ENCODE results near the gene PCCA. TPM values are rescaled to one million over a fixed set of nuclear protein-coding genes. Genes with fewer than 3 reads are reported as not detected.

Gene PCCA
- total RNA-seq, 1 experiment from 2014 or later, result 39.9 TPM

- DNase-seq, result no peak
- ChIA-PET POLR2A (no interaction called here), CTCF (no interaction called here)
- Mint-ChIP-seq H3K4me3 (ENCODE audit: unreplicated experiment) (no peak overlapping the region), H3K27me3 (ENCODE audit: insufficient read depth, unreplicated experiment) (no peaks in the 10 kb centered on the region), H3K27ac (ENCODE audit: unreplicated experiment) (no peak overlapping the region), H3K4me1 (ENCODE audit: low read depth, unreplicated experiment) (no peaks in the 10 kb centered on the region), H3K9me3 (ENCODE audit: unreplicated experiment) (no peaks in the 10 kb centered on the region), H3K36me3 (ENCODE audit: insufficient read depth, unreplicated experiment) (peaks cover 14% of the 10 kb centered on the region)
- TF ChIP-seq, protein P1, sequence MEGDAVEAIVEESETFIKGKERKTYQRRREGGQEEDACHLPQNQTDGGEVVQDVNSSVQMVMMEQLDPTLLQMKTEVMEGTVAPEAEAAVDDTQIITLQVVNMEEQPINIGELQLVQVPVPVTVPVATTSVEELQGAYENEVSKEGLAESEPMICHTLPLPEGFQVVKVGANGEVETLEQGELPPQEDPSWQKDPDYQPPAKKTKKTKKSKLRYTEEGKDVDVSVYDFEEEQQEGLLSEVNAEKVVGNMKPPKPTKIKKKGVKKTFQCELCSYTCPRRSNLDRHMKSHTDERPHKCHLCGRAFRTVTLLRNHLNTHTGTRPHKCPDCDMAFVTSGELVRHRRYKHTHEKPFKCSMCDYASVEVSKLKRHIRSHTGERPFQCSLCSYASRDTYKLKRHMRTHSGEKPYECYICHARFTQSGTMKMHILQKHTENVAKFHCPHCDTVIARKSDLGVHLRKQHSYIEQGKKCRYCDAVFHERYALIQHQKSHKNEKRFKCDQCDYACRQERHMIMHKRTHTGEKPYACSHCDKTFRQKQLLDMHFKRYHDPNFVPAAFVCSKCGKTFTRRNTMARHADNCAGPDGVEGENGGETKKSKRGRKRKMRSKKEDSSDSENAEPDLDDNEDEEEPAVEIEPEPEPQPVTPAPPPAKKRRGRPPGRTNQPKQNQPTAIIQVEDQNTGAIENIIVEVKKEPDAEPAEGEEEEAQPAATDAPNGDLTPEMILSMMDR (IDR thresholded peaks at IDR 0.05; ENCODE audit: insufficient read depth in 1 of 2, low read depth in 1 of 2, low read length in 1 of 2, severe bottlenecking in 1 of 2, unreplicated experiment in 1 of 2), result no peak
- H3K9me3 ChIP-seq, result no peaks in the 10 kb centered on the region
- no TSS peak for BruUV-seq (replicated peaks)
- intact Hi-C loops (cut with micrococcal nuclease; ENCODE audit: unreplicated experiment), result no loop called here
- H3K27me3 ChIP-seq (replicated peaks; ENCODE audit: control insufficient read depth, insufficient read depth, low read length), result no peaks in the 10 kb centered on the region
- H3K4me1 ChIP-seq, result no peaks in the 10 kb centered on the region
- no peaks in the 10 kb centered on the region for H3K36me3 ChIP-seq (ENCODE audit: control insufficient read depth, insufficient read depth, low read length)
- no peak overlapping the region for H3K4me3 ChIP-seq (ENCODE audit: low read depth, low read length)
Observed at GRCh38 chr13:100470866-100471505, 382.1 kb downstream of the PCCA start.

DNA sequence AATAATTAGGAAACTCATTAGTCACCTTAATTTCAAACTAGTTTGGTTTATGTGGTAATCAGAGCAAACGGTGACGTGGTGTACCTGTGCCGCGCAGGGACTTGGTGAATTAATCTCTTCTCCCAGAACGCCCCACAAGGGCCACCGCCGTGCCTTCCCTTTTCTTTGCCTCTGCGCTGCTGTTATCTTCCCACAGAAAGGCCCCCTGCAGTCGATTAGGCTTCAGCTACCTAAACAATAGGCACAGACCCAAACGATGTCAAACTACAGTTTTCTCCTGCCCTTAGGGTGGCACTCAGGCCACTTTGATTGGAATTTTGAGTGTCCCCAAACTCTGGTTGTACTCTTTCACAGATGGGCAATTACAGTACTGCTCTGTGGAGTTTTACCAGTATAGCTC lies 384.2 kb downstream of the PCCA start:
- Histone ChIP-seq H3K4me3 (ENCODE audit: low read depth, low read length) (no peak overlapping the region), H3K9me3 (no peaks in the 10 kb centered on the region), H3K4me1 (no peaks in the 10 kb centered on the region), H3K36me3 (ENCODE audit: control insufficient read depth, insufficient read depth, low read length) (no peaks in the 10 kb centered on the region), H3K27me3 (replicated peaks; ENCODE audit: control insufficient read depth, insufficient read depth, low read length) (no peaks in the 10 kb centered on the region)
- DNase-seq, result no peak
- H3K9me3 Mint-ChIP-seq (ENCODE audit: unreplicated experiment), result no peaks in the 10 kb centered on the region
- H3K27ac Mint-ChIP-seq (ENCODE audit: unreplicated experiment), result no peak overlapping the region
- BruUV-seq (replicated peaks), result no TSS peak
- ChIA-PET POLR2A (no interaction called here), CTCF (no interaction called here)
- intact Hi-C loops (cut with micrococcal nuclease; ENCODE audit: unreplicated experiment), result no loop called here
- H3K36me3 Mint-ChIP-seq (ENCODE audit: insufficient read depth, unreplicated experiment), result peaks cover 14% of the 10 kb centered on the region
- no peaks in the 10 kb centered on the region for H3K4me1 Mint-ChIP-seq (ENCODE audit: low read depth, unreplicated experiment)
- TF ChIP-seq, protein P1 (IDR thresholded peaks at IDR 0.05; ENCODE audit: insufficient read depth in 1 of 2, low read depth in 1 of 2, low read length in 1 of 2, severe bottlenecking in 1 of 2, unreplicated experiment in 1 of 2), result no peak
- H3K4me3 Mint-ChIP-seq (ENCODE audit: unreplicated experiment), result no peak overlapping the region
- no peaks in the 10 kb centered on the region for H3K27me3 Mint-ChIP-seq (ENCODE audit: insufficient read depth, unreplicated experiment)

GRCh38 chr13:100473501-100474044 lies 384.7 kb downstream of the PCCA start:
- no peaks in the 10 kb centered on the region for H3K9me3 ChIP-seq
- H3K27me3 ChIP-seq (replicated peaks; ENCODE audit: control insufficient read depth, insufficient read depth, low read length), result no peaks in the 10 kb centered on the region
- no peaks in the 10 kb centered on the region for H3K27me3 Mint-ChIP-seq (ENCODE audit: insufficient read depth, unreplicated experiment)
- POLR2A ChIA-PET, result no interaction called here
- CTCF ChIA-PET, result no interaction called here
- H3K36me3 ChIP-seq (ENCODE audit: control insufficient read depth, insufficient read depth, low read length), result no peaks in the 10 kb centered on the region
- no peaks in the 10 kb centered on the region for H3K4me1 ChIP-seq
- no TSS peak for BruUV-seq (replicated peaks)
- peaks cover 11% of the 10 kb centered on the region for H3K36me3 Mint-ChIP-seq (ENCODE audit: insufficient read depth, unreplicated experiment)
- no peaks in the 10 kb centered on the region for H3K9me3 Mint-ChIP-seq (ENCODE audit: unreplicated experiment)
- intact Hi-C loops (cut with micrococcal nuclease; ENCODE audit: unreplicated experiment), result no loop called here
- no peak overlapping the region for H3K4me3 ChIP-seq (ENCODE audit: low read depth, low read length)
- no peak for DNase-seq
- no peak overlapping the region for H3K4me3 Mint-ChIP-seq (ENCODE audit: unreplicated experiment)
- H3K4me1 Mint-ChIP-seq (ENCODE audit: low read depth, unreplicated experiment), result no peaks in the 10 kb centered on the region
- TF ChIP-seq, protein P1 (IDR thresholded peaks at IDR 0.05; ENCODE audit: insufficient read depth in 1 of 2, low read depth in 1 of 2, low read length in 1 of 2, severe bottlenecking in 1 of 2, unreplicated experiment in 1 of 2), result no peak
- no peak overlapping the region for H3K27ac Mint-ChIP-seq (ENCODE audit: unreplicated experiment)
